Uterus (tissue), 2 donors: Measurements from ENCODE around the gene CNTN6.

Experiments used
- POLR2A ChIP-seq, 2 donors: fragments of 450-650 bp; IDR thresholded peaks; one replicate each; pipeline ENCODE4 v1.6.1; 2016; ENCODE audit warnings: antibody characterized with exemption in 2 of 2, mild to moderate bottlenecking in 1 of 2, moderate library complexity in 1 of 2
- TF ChIP-seq, protein P1 (sequence below), 4 experiments: fragments of 200-600 bp in 2 of 4; fragments of 450-650 bp in 2 of 4; sonication (generic) in 2 of 4; IDR thresholded peaks; one replicate each; pipeline ENCODE4 v1.5.1; 2016 to 2019; ENCODE audit warnings: antibody characterized with exemption in 4 of 4, mild to moderate bottlenecking in 2 of 4, moderate library complexity in 1 of 4

DNA sequence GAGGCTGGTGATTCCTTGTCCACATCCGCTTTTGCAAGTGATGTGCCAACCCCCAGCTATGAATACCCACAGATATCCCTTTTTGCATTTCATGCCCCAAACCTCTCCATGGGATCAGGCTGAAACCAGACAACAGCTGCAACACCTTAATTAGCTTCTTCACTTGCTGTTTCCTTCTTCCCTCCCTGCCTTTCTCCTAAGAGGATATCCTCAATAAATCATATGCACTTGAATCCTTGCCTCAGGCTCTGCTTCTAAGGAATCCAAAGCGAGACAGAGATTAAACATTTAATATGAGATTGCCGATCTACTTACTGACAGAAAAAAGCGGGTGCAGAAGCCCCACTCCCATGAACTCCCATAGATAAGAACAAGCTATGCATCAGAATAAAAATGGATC, 138.1 kb downstream of the CNTN6 start:
- TF ChIP-seq, protein P1, sequence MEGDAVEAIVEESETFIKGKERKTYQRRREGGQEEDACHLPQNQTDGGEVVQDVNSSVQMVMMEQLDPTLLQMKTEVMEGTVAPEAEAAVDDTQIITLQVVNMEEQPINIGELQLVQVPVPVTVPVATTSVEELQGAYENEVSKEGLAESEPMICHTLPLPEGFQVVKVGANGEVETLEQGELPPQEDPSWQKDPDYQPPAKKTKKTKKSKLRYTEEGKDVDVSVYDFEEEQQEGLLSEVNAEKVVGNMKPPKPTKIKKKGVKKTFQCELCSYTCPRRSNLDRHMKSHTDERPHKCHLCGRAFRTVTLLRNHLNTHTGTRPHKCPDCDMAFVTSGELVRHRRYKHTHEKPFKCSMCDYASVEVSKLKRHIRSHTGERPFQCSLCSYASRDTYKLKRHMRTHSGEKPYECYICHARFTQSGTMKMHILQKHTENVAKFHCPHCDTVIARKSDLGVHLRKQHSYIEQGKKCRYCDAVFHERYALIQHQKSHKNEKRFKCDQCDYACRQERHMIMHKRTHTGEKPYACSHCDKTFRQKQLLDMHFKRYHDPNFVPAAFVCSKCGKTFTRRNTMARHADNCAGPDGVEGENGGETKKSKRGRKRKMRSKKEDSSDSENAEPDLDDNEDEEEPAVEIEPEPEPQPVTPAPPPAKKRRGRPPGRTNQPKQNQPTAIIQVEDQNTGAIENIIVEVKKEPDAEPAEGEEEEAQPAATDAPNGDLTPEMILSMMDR (IDR thresholded peaks at IDR 0.05), result no peak
- TF ChIP-seq POLR2A (IDR thresholded peaks at IDR 0.05), result no peak
